Ishikawa (cell line): ENCODE results near the gene TELO2.

Source experiments
- CREB1 ChIP-seq: IDR thresholded peaks from 2 replicates; pipeline ENCODE4 v1.6.1; 2012; ENCODE audit warnings: low read depth
- EGR1 ChIP-seq: IDR thresholded peaks from 2 replicates; pipeline ENCODE4 v1.6.1; 2012
- EP300 ChIP-seq: IDR thresholded peaks from 2 replicates; pipeline ENCODE4 v1.6.1; 2012; ENCODE audit warnings: borderline replicate concordance
- FOXM1 ChIP-seq: IDR thresholded peaks from 2 replicates; pipeline ENCODE4 v1.6.1; 2012; ENCODE audit warnings: low read depth, borderline replicate concordance
- TAF1 ChIP-seq: IDR thresholded peaks from 2 replicates; pipeline ENCODE4 v1.6.1; 2012; ENCODE audit warnings: low read depth, mild to moderate bottlenecking
- TCF12 ChIP-seq: IDR thresholded peaks from 2 replicates; pipeline ENCODE4 v1.6.1; 2012; ENCODE audit warnings: low read depth
- YY1 ChIP-seq: IDR thresholded peaks from 2 replicates; pipeline ENCODE4 v1.6.1; 2012; ENCODE audit warnings: low read depth
- ZBTB7A ChIP-seq: IDR thresholded peaks from 2 replicates; pipeline ENCODE4 v1.6.1; 2012; ENCODE audit warnings: low read depth
- TF ChIP-seq, protein P1 (sequence below): IDR thresholded peaks from 2 replicates; pipeline ENCODE4 v1.6.1; 2012

DNA sequence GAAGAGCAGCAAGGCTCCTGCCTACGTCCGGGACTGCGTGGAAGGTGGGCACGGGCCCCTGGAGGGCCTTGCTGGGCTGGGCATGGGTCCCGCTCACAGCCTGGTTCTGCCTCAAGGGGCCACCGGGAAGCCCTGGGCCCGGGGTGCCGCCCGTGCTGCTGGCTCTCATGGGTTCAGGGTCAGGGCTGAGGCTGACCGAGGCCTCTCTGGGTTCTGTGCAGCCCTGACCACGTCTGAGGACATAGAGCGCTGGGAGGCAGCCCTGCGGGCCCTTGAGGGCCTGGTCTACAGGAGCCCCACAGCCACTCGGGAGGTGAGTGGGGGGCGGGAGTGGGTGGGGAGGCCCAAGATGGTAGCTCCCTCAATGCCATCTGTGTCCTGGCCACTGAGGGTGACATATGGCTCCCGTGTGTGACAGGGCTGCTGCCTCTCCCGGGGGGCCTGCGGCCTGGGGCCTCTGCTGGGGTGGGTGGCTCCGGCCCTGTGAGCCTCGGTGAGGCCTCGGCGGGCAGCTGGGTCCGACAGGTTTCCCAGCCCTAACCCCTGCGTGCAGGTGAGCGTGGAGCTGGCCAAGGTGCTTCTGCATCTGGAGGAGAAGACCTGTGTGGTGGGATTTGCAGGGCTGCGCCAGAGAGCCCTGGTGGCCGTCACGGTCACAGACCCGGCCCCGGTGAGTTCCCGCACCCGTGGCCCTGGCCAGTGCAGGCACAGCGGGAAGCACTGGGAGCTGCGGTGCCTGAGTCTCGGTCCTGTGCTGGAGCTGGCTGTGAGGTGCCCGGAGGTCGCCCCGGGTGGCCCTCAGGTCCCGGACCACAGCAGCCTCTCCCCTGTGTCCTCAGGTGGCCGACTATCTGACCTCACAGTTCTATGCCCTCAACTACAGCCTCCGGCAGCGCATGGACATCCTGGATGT lies 9.2 kb downstream of the TELO2 start:
- no peak for TF ChIP-seq TCF12
- TF ChIP-seq ZBTB7A = no peak
- TF ChIP-seq EP300 = no peak
- TF ChIP-seq TAF1 = no peak
- no peak for TF ChIP-seq EGR1
- TF ChIP-seq, protein P1, sequence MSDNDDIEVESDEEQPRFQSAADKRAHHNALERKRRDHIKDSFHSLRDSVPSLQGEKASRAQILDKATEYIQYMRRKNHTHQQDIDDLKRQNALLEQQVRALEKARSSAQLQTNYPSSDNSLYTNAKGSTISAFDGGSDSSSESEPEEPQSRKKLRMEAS = no peak
- no peak for TF ChIP-seq CREB1
- TF ChIP-seq FOXM1 = no peak
- TF ChIP-seq YY1 = no peak
